ENCODE data around the gene BEX4. TPM values are rescaled to one million over a fixed set of nuclear protein-coding genes. Genes with fewer than 3 reads are reported as not detected.
"Not testable (repeated sequence)": the region's sequence is repeated elsewhere in the genome, so short reads cannot be mapped to it uniquely, and the experiment has no call there.

Gene BEX4
- polyA plus RNA-seq: 94.7 TPM
- long read RNA-seq, donor 1, transcript BEX4-202 (3 exons, 1,328 nt): major isoform, 27 of 67 reads
- long read RNA-seq, donor 1, partial matches to known transcripts: 0 of 67 reads
- long read RNA-seq, donor 1, other reads (novel, unspliced or antisense): 37 of 67 reads
- long read RNA-seq, donor 2, transcript BEX4-202 (3 exons, 1,328 nt): major isoform, 67 of 202 reads
- long read RNA-seq, donor 2, partial matches to known transcripts: 0 of 202 reads
- long read RNA-seq, donor 2, other reads (novel, unspliced or antisense): 134 of 202 reads
- long read RNA-seq, donor 3, transcript BEX4-202 (3 exons, 1,328 nt): major isoform, 87 of 101 reads
- long read RNA-seq, donor 3, partial matches to known transcripts: 5 of 101 reads
- long read RNA-seq, donor 3, other reads (novel, unspliced or antisense): 7 of 101 reads
- long read RNA-seq, donor 4, transcript BEX4-202 (3 exons, 1,328 nt): major isoform, 9 of 9 reads
- long read RNA-seq, donor 4, partial matches to known transcripts: 0 of 9 reads
- long read RNA-seq, donor 4, other reads (novel, unspliced or antisense): 0 of 9 reads
- long read RNA-seq, donor 5, transcript BEX4-202 (3 exons, 1,328 nt): major isoform, 46 of 50 reads
- long read RNA-seq, donor 5, partial matches to known transcripts: 0 of 50 reads
- long read RNA-seq, donor 5, other reads (novel, unspliced or antisense): 0 of 50 reads
- long read RNA-seq, donor 6, transcript BEX4-202 (3 exons, 1,328 nt): major isoform, 64 of 64 reads
- long read RNA-seq, donor 6, partial matches to known transcripts: 0 of 64 reads
- long read RNA-seq, donor 6, other reads (novel, unspliced or antisense): 0 of 64 reads
- long read RNA-seq, donor 7, transcript BEX4-201 (2 exons, 1,066 nt): minor isoform, 6 of 48 reads
- long read RNA-seq, donor 7, transcript BEX4-202 (3 exons, 1,328 nt): major isoform, 42 of 48 reads
- long read RNA-seq, donor 7, partial matches to known transcripts: 0 of 48 reads
- long read RNA-seq, donor 7, other reads (novel, unspliced or antisense): 0 of 48 reads
- long read RNA-seq, donor 8, transcript BEX4-202 (3 exons, 1,328 nt): major isoform, 96 of 203 reads
- long read RNA-seq, donor 8, partial matches to known transcripts: 75 of 203 reads
- long read RNA-seq, donor 8, other reads (novel, unspliced or antisense): 29 of 203 reads
- long read RNA-seq, donor 9, transcript BEX4-202 (3 exons, 1,328 nt): major isoform, 60 of 163 reads
- long read RNA-seq, donor 9, partial matches to known transcripts: 23 of 163 reads
- long read RNA-seq, donor 9, other reads (novel, unspliced or antisense): 78 of 163 reads
- long read RNA-seq, donor 10, transcript BEX4-202 (3 exons, 1,328 nt): major isoform, 58 of 122 reads
- long read RNA-seq, donor 10, partial matches to known transcripts: 16 of 122 reads
- long read RNA-seq, donor 10, other reads (novel, unspliced or antisense): 46 of 122 reads
- long read RNA-seq, donor 11, transcript BEX4-202 (3 exons, 1,328 nt): major isoform, 49 of 50 reads
- long read RNA-seq, donor 11, partial matches to known transcripts: 0 of 50 reads
- long read RNA-seq, donor 11, other reads (novel, unspliced or antisense): 0 of 50 reads

- no CpG with 5 or more reads among the region's 45 CpGs for WGBS (ENCODE audit: insufficient coverage, low lambda C conversion rate)
- peak; percentile 74 to 84 for DNase-seq
- H3K9me3 ChIP-seq (ENCODE audit: control insufficient read depth, low read depth, low read length): no peaks in the 10 kb centered on the region
Observed at GRCh38 chrX:103214870-103215424, at the start of gene BEX4. TSS of gene BEX4 (plus strand) at chrX:103215108. CDS start at chrX:103216154, 1,046 bp downstream.

GRCh38 chrX:103170216-103170615 is 44.7 kb upstream of the BEX4 start:
- H3K27me3 ChIP-seq (ENCODE audit: control insufficient read depth, insufficient read depth, low read length): no peaks in the 10 kb centered on the region
- H3K27ac ChIP-seq (ENCODE audit: low read length): no peak overlapping the region
- H3K36me3 ChIP-seq (ENCODE audit: control insufficient read depth, insufficient read depth, low read length): no peaks in the 10 kb centered on the region
- H3K9me3 ChIP-seq (ENCODE audit: control insufficient read depth, low read depth, low read length): no peaks in the 10 kb centered on the region
- WGBS (ENCODE audit: insufficient coverage, low lambda C conversion rate): no CpG with 5 or more reads among the region's 3 CpGs
- no peak overlapping the region for H3K4me3 ChIP-seq (ENCODE audit: low read length)
- no peak for DNase-seq
- H3K4me1 ChIP-seq (ENCODE audit: control insufficient read depth, insufficient read depth, low read length): no peaks in the 10 kb centered on the region

More at GRCh38 chrX:103214870-103215424, at the start of gene BEX4:
- Histone ChIP-seq H3K27me3 (ENCODE audit: control insufficient read depth, insufficient read depth, low read length) (no peaks in the 10 kb centered on the region), H3K36me3 (ENCODE audit: control insufficient read depth, insufficient read depth, low read length) (peaks cover 3% of the 10 kb centered on the region), H3K4me1 (ENCODE audit: control insufficient read depth, insufficient read depth, low read length) (peaks cover 3% of the 10 kb centered on the region), H3K4me3 (ENCODE audit: low read length) (peak within 1 kb of the TSS; percentile 77), H3K27ac (ENCODE audit: low read length) (peak within 1 kb of the TSS; percentile 92)

- Histone ChIP-seq H3K9me3 (ENCODE audit: control insufficient read depth, low read depth, low read length) (no peaks in the 10 kb centered on the region), H3K4me1 (ENCODE audit: control insufficient read depth, insufficient read depth, low read length) (no peaks in the 10 kb centered on the region), H3K4me3 (ENCODE audit: low read length) (no peak overlapping the region), H3K27ac (ENCODE audit: low read length) (no peak overlapping the region), H3K36me3 (ENCODE audit: control insufficient read depth, insufficient read depth, low read length) (no peaks in the 10 kb centered on the region), H3K27me3 (ENCODE audit: control insufficient read depth, insufficient read depth, low read length) (no peaks in the 10 kb centered on the region)
- WGBS (ENCODE audit: insufficient coverage, low lambda C conversion rate): no CpG with 5 or more reads among the region's 2 CpGs
- no peak for DNase-seq
Observed at GRCh38 chrX:103171353-103171752, 43.6 kb upstream of the BEX4 start.

GRCh38 chrX:103175256-103175655 is 39.7 kb upstream of the BEX4 start:
- not testable (repeated sequence) for H3K9me3 ChIP-seq (ENCODE audit: control insufficient read depth, low read depth, low read length); H3K27ac ChIP-seq (ENCODE audit: low read length); H3K4me1 ChIP-seq (ENCODE audit: control insufficient read depth, insufficient read depth, low read length); H3K27me3 ChIP-seq (ENCODE audit: control insufficient read depth, insufficient read depth, low read length); H3K4me3 ChIP-seq (ENCODE audit: low read length); DNase-seq; H3K36me3 ChIP-seq (ENCODE audit: control insufficient read depth, insufficient read depth, low read length)
- 100% methylated on average over 1 of the region's 2 CpGs for WGBS (ENCODE audit: insufficient coverage, low lambda C conversion rate)

- H3K4me1 ChIP-seq (ENCODE audit: control insufficient read depth, insufficient read depth, low read length): no peaks in the 10 kb centered on the region
- DNase-seq: peak; percentile 29 to 46
- no peaks in the 10 kb centered on the region for H3K36me3 ChIP-seq (ENCODE audit: control insufficient read depth, insufficient read depth, low read length)
- H3K4me3 ChIP-seq (ENCODE audit: low read length): no peak overlapping the region
- no peak overlapping the region for H3K27ac ChIP-seq (ENCODE audit: low read length)
- WGBS (ENCODE audit: insufficient coverage, low lambda C conversion rate): no CpG with 5 or more reads among the region's 11 CpGs
- no peaks in the 10 kb centered on the region for H3K9me3 ChIP-seq (ENCODE audit: control insufficient read depth, low read depth, low read length)
- H3K27me3 ChIP-seq (ENCODE audit: control insufficient read depth, insufficient read depth, low read length): no peaks in the 10 kb centered on the region
Observed at GRCh38 chrX:103175944-103176753, 38.8 kb upstream of the BEX4 start.

- Histone ChIP-seq H3K9me3 (ENCODE audit: control insufficient read depth, low read depth, low read length) (no peaks in the 10 kb centered on the region), H3K4me3 (ENCODE audit: low read length) (no peak overlapping the region), H3K36me3 (ENCODE audit: control insufficient read depth, insufficient read depth, low read length) (no peaks in the 10 kb centered on the region), H3K27me3 (ENCODE audit: control insufficient read depth, insufficient read depth, low read length) (no peaks in the 10 kb centered on the region), H3K4me1 (ENCODE audit: control insufficient read depth, insufficient read depth, low read length) (no peaks in the 10 kb centered on the region), H3K27ac (ENCODE audit: low read length) (no peak overlapping the region)
- DNase-seq: no peak
Observed at GRCh38 chrX:103177556-103177955, 37.4 kb upstream of the BEX4 start.

GRCh38 chrX:103183912-103184311 is 31.0 kb upstream of the BEX4 start:
- no peaks in the 10 kb centered on the region for H3K4me1 ChIP-seq (ENCODE audit: control insufficient read depth, insufficient read depth, low read length)
- no peak for DNase-seq
- no peaks in the 10 kb centered on the region for H3K9me3 ChIP-seq (ENCODE audit: control insufficient read depth, low read depth, low read length)
- no peaks in the 10 kb centered on the region for H3K27me3 ChIP-seq (ENCODE audit: control insufficient read depth, insufficient read depth, low read length)
- H3K4me3 ChIP-seq (ENCODE audit: low read length): no peak overlapping the region
- no peaks in the 10 kb centered on the region for H3K36me3 ChIP-seq (ENCODE audit: control insufficient read depth, insufficient read depth, low read length)
- H3K27ac ChIP-seq (ENCODE audit: low read length): no peak overlapping the region
- no CpG with 5 or more reads among the region's 9 CpGs for WGBS (ENCODE audit: insufficient coverage, low lambda C conversion rate)

GRCh38 chrX:103187953-103188475 is 26.9 kb upstream of the BEX4 start:
- no peak overlapping the region for H3K27ac ChIP-seq (ENCODE audit: low read length)
- no CpG with 5 or more reads among the region's 1 CpG for WGBS (ENCODE audit: insufficient coverage, low lambda C conversion rate)
- no peak overlapping the region for H3K4me3 ChIP-seq (ENCODE audit: low read length)
- no peaks in the 10 kb centered on the region for H3K4me1 ChIP-seq (ENCODE audit: control insufficient read depth, insufficient read depth, low read length)
- no peaks in the 10 kb centered on the region for H3K27me3 ChIP-seq (ENCODE audit: control insufficient read depth, insufficient read depth, low read length)
- no peak for DNase-seq
- H3K9me3 ChIP-seq (ENCODE audit: control insufficient read depth, low read depth, low read length): no peaks in the 10 kb centered on the region
- H3K36me3 ChIP-seq (ENCODE audit: control insufficient read depth, insufficient read depth, low read length): no peaks in the 10 kb centered on the region
